GM23338 (cell line): ENCODE measurements around the gene RHBDL3.

Experiments
- CTCF ChIP-seq, 2 experiments: fragments of 200-600 bp in 1 of 2; sonication (generic) in 1 of 2; conservative IDR thresholded peaks; 2 replicates each; pipeline versions ENCODE4 v1.5.1 to v1.6.1; 2016 to 2017; ENCODE audit warnings: antibody characterized with exemption in 2 of 2, low read depth in 2 of 2, mild to moderate bottlenecking in 2 of 2, moderate library complexity in 1 of 2
- ETS1 ChIP-seq: IDR thresholded peaks from 2 replicates; pipeline ENCODE4 v1.6.1; 2016; ENCODE audit warnings: antibody characterized with exemption
- EZH2 ChIP-seq: fragments of 200-600 bp; sonication (generic); IDR thresholded peaks from one replicate; pipeline ENCODE4 v1.8.0; 2017; ENCODE audit warnings: antibody characterized with exemption, mild to moderate bottlenecking, low read depth; ENCODE audit not compliant: unreplicated experiment
- EZH2phosphoT487 ChIP-seq: fragments of 200-600 bp; sonication (generic); IDR thresholded peaks from one replicate; pipeline ENCODE4 v1.8.1; 2018; ENCODE audit warnings: antibody characterized with exemption; ENCODE audit not compliant: unreplicated experiment
- JUNB ChIP-seq: IDR thresholded peaks from one replicate; pipeline ENCODE4 v1.6.1; 2016; ENCODE audit warnings: antibody characterized with exemption; ENCODE audit not compliant: unreplicated experiment
- POLR2AphosphoS5 ChIP-seq: IDR thresholded peaks from 2 replicates; pipeline ENCODE4 v1.6.1; 2016; ENCODE audit warnings: antibody characterized with exemption, low read depth
- STAT1 ChIP-seq: IDR thresholded peaks from one replicate; pipeline ENCODE4 v1.6.1; 2016; ENCODE audit warnings: antibody characterized with exemption; ENCODE audit not compliant: unreplicated experiment
- ZNF114 ChIP-seq: fragments of 250-450 bp; sonication (Bioruptor Pico); IDR thresholded peaks from 2 replicates; pipeline ENCODE4 v1.5.0; 2020; ENCODE audit warnings: mild to moderate bottlenecking, moderate library complexity

GRCh38 chr17:32356378-32356743 lies 90.7 kb downstream of the RHBDL3 start:
- TF ChIP-seq CTCF (conservative IDR thresholded peaks at IDR 0.05; ENCODE audit: low read depth in 2 of 2) (no peak), POLR2AphosphoS5 (no peak), EZH2 (no peak), EZH2phosphoT487 (no peak), JUNB (no peak), STAT1 (no peak), ZNF114 (CRISPR knock-in tag) (no peak), ETS1 (no peak)
